Psoas muscle (tissue), 8 donors: Measurements from ENCODE around the gene DDO. TPM values are rescaled to one million over a fixed set of nuclear protein-coding genes. Genes with fewer than 3 reads are reported as not detected.

Experiments used
- ATAC-seq, 4 donors: fragments of 200-7000 bp; cut with Tn5 transposase; one replicate each; pipeline ENCODE4 v1.9.1; 2020; ENCODE audit warnings: moderate library complexity in 3 of 4, mild to moderate bottlenecking in 2 of 4
- DNase-seq, 2 donors: peaks; one replicate each; pipeline ENCODE4 v3.0.0-alpha.2; 2020
- H3K27ac ChIP-seq: fragments of 200-600 bp; one replicate; pipeline ENCODE4 v1.8.0; 2022
- H3K27me3 ChIP-seq, 3 donors: fragments of 200-600 bp in 1 of 3; one replicate each; pipeline versions ENCODE4 v1.6.1 to v1.8.0; 2013 to 2022; ENCODE audit warnings: low read length in 2 of 3, mild to moderate bottlenecking in 2 of 3, moderate library complexity in 1 of 3; ENCODE audit not compliant: insufficient read depth in 3 of 3
- H3K36me3 ChIP-seq, 2 donors: fragments of 200-600 bp in 1 of 2; one replicate each; pipeline versions ENCODE4 v1.6.1 to v1.8.0; 2013 to 2022; ENCODE audit warnings: low read depth in 1 of 2, mild to moderate bottlenecking in 1 of 2, moderate library complexity in 1 of 2; ENCODE audit not compliant: insufficient read depth in 1 of 2
- H3K4me1 ChIP-seq: fragments of 200-600 bp; one replicate; pipeline ENCODE4 v1.8.0; 2022
- H3K4me3 ChIP-seq: fragments of 200-600 bp; one replicate; pipeline ENCODE4 v1.8.0; 2022; ENCODE audit warnings: mild to moderate bottlenecking
- H3K9me3 ChIP-seq: fragments of 200-600 bp; one replicate; pipeline ENCODE4 v1.8.0; 2022
- CTCF ChIP-seq: fragments of 200-600 bp; IDR thresholded peaks from one replicate; pipeline ENCODE4 v1.8.0; 2022; ENCODE audit warnings: antibody characterized with exemption
- WGBS, 3 donors: extraction: QIAGEN DNeasy Blood & Tissue Kit; methylation state at CpG; one replicate each; pipeline versions ENCODE4 v1.1.6 to v1.1.7; 2013; 5-methylcytosine and 5-hydroxymethylcytosine counted together
- intact Hi-C, 2 donors: fragments of 100-400 bp; cut with DNase I; formaldehyde crosslinking; loops; one replicate each; pipeline versions ENCODE4 v1.11.0 to v1.14.2; 2022
- polyA plus RNA-seq, 3 donors: library from polyadenylated mRNA; stranded (reverse); fragments of 200-250 nt; gene quantifications; one replicate each; pipeline ENCODE4 v1.2.3, GENCODE V29; 2013
- total RNA-seq, 4 donors: library from RNA; stranded (reverse); fragmentation: NEBNext Ultra II Directional in 2 of 4; extraction: Animal tissue kit (Norgen Biotek cat#: 25700) in 2 of 4; gene quantifications; one replicate each; pipeline versions ENCODE4 v1.2.1 to v1.2.4, GENCODE V29; 2021 to 2023
- donor health status: healthy with polysubstance abuse.
- donor health status: DM: no; HTN: no; CAD: no; lungs with moderate emphysema.
- donor health status: Bipolar disorder and iron deficiency.
- donor health status: healthy.
- donor health status: DM: yes; HTN: yes; CAD: no.
- donor health status: DM: no; HTN: no; CAD: no.
- donor health status: DM: no; HTN: no; CAD: no.
- donor health status: DM: yes; HTN: yes; CAD: no.

Gene DDO
- total and polyA plus RNA-seq, 7 donors = 1.7 to 9.7 (median 4.8) TPM

- Histone ChIP-seq H3K36me3 (no peaks in the 10 kb centered on the region), H3K27ac (no peak overlapping the region), H3K27me3 (peaks cover 0 to 32% (median 9%) of the 10 kb centered on the region in 3 donors), H3K4me3 (peak overlapping the region; percentile 64), H3K4me1 (no peaks in the 10 kb centered on the region), H3K9me3 (no peaks in the 10 kb centered on the region)
- no peak for DNase-seq
- no peak for TF ChIP-seq CTCF
- intact Hi-C loops = no loop called here
- 38 to 41% (median 40%) methylated on average over 14 of the region's 14 CpGs for WGBS, 3 donors
- peak in 1 of 4 donors; percentile 19 for ATAC-seq
These were observed 58.1 kb downstream of the DDO start for GRCh38 chr6:110357298-110357663.

GRCh38 chr6:110356778-110357177, 58.6 kb downstream of the DDO start:
- Histone ChIP-seq H3K4me3 (no peak overlapping the region), H3K36me3 (no peaks in the 10 kb centered on the region), H3K9me3 (no peaks in the 10 kb centered on the region), H3K4me1 (no peaks in the 10 kb centered on the region), H3K27ac (no peak overlapping the region), H3K27me3 (peaks cover 0 to 32% (median 9%) of the 10 kb centered on the region in 3 donors)
- no peak for ATAC-seq
- WGBS, 3 donors = 82 to 86% (median 83%) methylated on average over 15 of the region's 15 CpGs
- TF ChIP-seq CTCF = no peak
- intact Hi-C loops = no loop called here
- no peak for DNase-seq

GRCh38 chr6:110355727-110356126, 59.6 kb downstream of the DDO start:
- intact Hi-C loops = no loop called here
- WGBS, 3 donors = 68 to 71% (median 71%) methylated on average over 2 of the region's 2 CpGs
- DNase-seq (no peak), ATAC-seq (no peak)
- H3K9me3 ChIP-seq = no peaks in the 10 kb centered on the region
- no peaks in the 10 kb centered on the region for H3K4me1 ChIP-seq
- no peaks in the 10 kb centered on the region for H3K36me3 ChIP-seq
- TF ChIP-seq CTCF = no peak
- H3K4me3 ChIP-seq = no peak overlapping the region
- H3K27ac ChIP-seq = no peak overlapping the region
- peaks cover 0 to 26% (median 9%) of the 10 kb centered on the region in 3 donors for H3K27me3 ChIP-seq

GRCh38 chr6:110355022-110355421, 60.4 kb downstream of the DDO start:
- ATAC-seq (no peak), DNase-seq (no peak)
- intact Hi-C loops = no loop called here
- no peaks in the 10 kb centered on the region for H3K36me3 ChIP-seq
- H3K4me1 ChIP-seq = no peaks in the 10 kb centered on the region
- H3K4me3 ChIP-seq = no peak overlapping the region
- no peaks in the 10 kb centered on the region for H3K9me3 ChIP-seq
- peaks cover 0 to 25% (median 9%) of the 10 kb centered on the region in 3 donors for H3K27me3 ChIP-seq
- no peak overlapping the region for H3K27ac ChIP-seq
- TF ChIP-seq CTCF = no peak
- WGBS, 3 donors = 79 to 82% (median 81%) methylated on average over 2 of the region's 2 CpGs

GRCh38 chr6:110354153-110354552, 61.2 kb downstream of the DDO start:
- Histone ChIP-seq H3K36me3 (no peaks in the 10 kb centered on the region), H3K4me1 (no peaks in the 10 kb centered on the region), H3K27me3 (peaks cover 0 to 21% (median 9%) of the 10 kb centered on the region in 3 donors), H3K4me3 (no peak overlapping the region), H3K27ac (no peak overlapping the region), H3K9me3 (no peaks in the 10 kb centered on the region)
- no peak for DNase-seq
- WGBS, 3 donors = 89 to 96% (median 90%) methylated on average over 2 of the region's 2 CpGs
- no peak for ATAC-seq
- TF ChIP-seq CTCF = no peak
- intact Hi-C loops = no loop called here
